ENCODE measurements around the gene JAKMIP2.

The JAKMIP2 gene

GRCh38 chr5:147631428-147632003, 151.0 kb downstream of the JAKMIP2 start:
- Histone ChIP-seq H3K4me3 (ENCODE audit: low read depth, low read length) (no peak overlapping the region), H3K27ac (ENCODE audit: extremely low read depth, low read depth, low read length) (no peak overlapping the region), H3K9me3 (ENCODE audit: control insufficient read depth, insufficient read depth, low read depth, low read length) (no peaks in the 10 kb centered on the region), H3K36me3 (ENCODE audit: control insufficient read depth in 2 of 2, insufficient read depth in 1 of 2, low read length in 2 of 2) (peaks cover 1 to 4% of the 10 kb centered on the region in 2 experiments; a peak in 2 of 3 replicates), H3K4me1 (ENCODE audit: control insufficient read depth, insufficient read depth, low read length) (no peaks in the 10 kb centered on the region)
- ChIA-PET POLR2A (no interaction called here), CTCF (interaction anchor here (1.5 to 7.4 kb wide), 2 partner anchors 10 to 192 kb away, joined by 4 to 103 read pairs; no protein-coding TSS in a partner anchor)
- TF ChIP-seq, protein P1, sequence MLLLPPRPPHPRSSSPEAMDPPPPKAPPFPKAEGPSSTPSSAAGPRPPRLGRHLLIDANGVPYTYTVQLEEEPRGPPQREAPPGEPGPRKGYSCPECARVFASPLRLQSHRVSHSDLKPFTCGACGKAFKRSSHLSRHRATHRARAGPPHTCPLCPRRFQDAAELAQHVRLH (tag by site-specific recombination; IDR thresholded peaks at IDR 0.05): no peak
- TF ChIP-seq ZNF394 (tag by site-specific recombination; IDR thresholded peaks at IDR 0.05; ENCODE audit: borderline replicate concordance): no peak
- TF ChIP-seq OVOL3 (tag by site-specific recombination; IDR thresholded peaks at IDR 0.05): no peak
- TF ChIP-seq ZFHX2 (tag by site-specific recombination; conservative IDR thresholded peaks at IDR 0.05): no peak
- no peak for TF ChIP-seq ZNF610 (tag by site-specific recombination; IDR thresholded peaks at IDR 0.05; ENCODE audit: borderline replicate concordance)
- no peak for TF ChIP-seq ZFP69B (tag by site-specific recombination; IDR thresholded peaks at IDR 0.05)
- TF ChIP-seq ZNF146 (tag by site-specific recombination; IDR thresholded peaks at IDR 0.05): no peak
- no peak for TF ChIP-seq SETDB1 (IDR thresholded peaks at IDR 0.05; ENCODE audit: insufficient read length, low read length)
- TF ChIP-seq ZNF155 (tag by site-specific recombination; IDR thresholded peaks at IDR 0.05): no peak
- no peak for TF ChIP-seq ZNF133 (tag by site-specific recombination; IDR thresholded peaks at IDR 0.05)
- TF ChIP-seq ZNF664 (tag by site-specific recombination; IDR thresholded peaks at IDR 0.05): no peak
- TF ChIP-seq PRDM1 (tag by site-specific recombination; IDR thresholded peaks at IDR 0.05): no peak
- no peak for TF ChIP-seq ZNF10 (tag by site-specific recombination; IDR thresholded peaks at IDR 0.05)
- TF ChIP-seq ZNF19 (tag by site-specific recombination; IDR thresholded peaks at IDR 0.05; ENCODE audit: low read depth): no peak
- no peak for TF ChIP-seq ZNF704 (tag by site-specific recombination; IDR thresholded peaks at IDR 0.05)
- TF ChIP-seq ZNF140 (tag by site-specific recombination; IDR thresholded peaks at IDR 0.05): no peak
- no peak for TF ChIP-seq ZBTB17 (tag by site-specific recombination; IDR thresholded peaks at IDR 0.05)
- no peak for TF ChIP-seq ZBTB8A (tag by site-specific recombination; IDR thresholded peaks at IDR 0.05)

- Histone ChIP-seq H3K27ac (ENCODE audit: extremely low read depth, low read depth, low read length) (no peak overlapping the region), H3K9me3 (ENCODE audit: control insufficient read depth, insufficient read depth, low read depth, low read length) (no peaks in the 10 kb centered on the region), H3K4me3 (ENCODE audit: low read depth, low read length) (no peak overlapping the region), H3K4me1 (ENCODE audit: control insufficient read depth, insufficient read depth, low read length) (no peaks in the 10 kb centered on the region), H3K36me3 (ENCODE audit: control insufficient read depth in 2 of 2, insufficient read depth in 1 of 2, low read length in 2 of 2) (peaks cover 0 to 4% of the 10 kb centered on the region in 2 experiments; a peak in 1 of 3 replicates)
- TF ChIP-seq ZNF274 (IDR thresholded peaks at IDR 0.05; ENCODE audit: low read length) (no peak), ZNF274 (tag by site-specific recombination; IDR thresholded peaks at IDR 0.05; ENCODE audit: borderline replicate concordance) (no peak), ZNF138 (tag by site-specific recombination; IDR thresholded peaks at IDR 0.05; ENCODE audit: borderline replicate concordance) (no peak), ZNF16 (tag by site-specific recombination; IDR thresholded peaks at IDR 0.05; ENCODE audit: low read depth) (no peak)
- POLR2A ChIA-PET: no interaction called here
- CTCF ChIA-PET: interaction anchor here (0.8 to 7.4 kb wide), 7 partner anchors 14 to 227 kb away, joined by 3 to 103 read pairs (median 5); no protein-coding TSS in a partner anchor
Observed at GRCh38 chr5:147629196-147629595, 153.3 kb downstream of the JAKMIP2 start.
